GM18502 (cell line): Measurements from ENCODE around the gene CNBD2.
"Not testable (repeated sequence)": the region's sequence is repeated elsewhere in the genome, so short reads cannot be mapped to it uniquely, and the experiment has no call there.

Experiments used
- ATAC-seq: cut with Tn5 transposase; IDR thresholded peaks from one replicate; pipeline ENCODE4 v1.9.1; 2021; ENCODE audit warnings: mild to moderate bottlenecking; ENCODE audit not compliant: unreplicated experiment, poor library complexity

The CNBD2 gene

DNA sequence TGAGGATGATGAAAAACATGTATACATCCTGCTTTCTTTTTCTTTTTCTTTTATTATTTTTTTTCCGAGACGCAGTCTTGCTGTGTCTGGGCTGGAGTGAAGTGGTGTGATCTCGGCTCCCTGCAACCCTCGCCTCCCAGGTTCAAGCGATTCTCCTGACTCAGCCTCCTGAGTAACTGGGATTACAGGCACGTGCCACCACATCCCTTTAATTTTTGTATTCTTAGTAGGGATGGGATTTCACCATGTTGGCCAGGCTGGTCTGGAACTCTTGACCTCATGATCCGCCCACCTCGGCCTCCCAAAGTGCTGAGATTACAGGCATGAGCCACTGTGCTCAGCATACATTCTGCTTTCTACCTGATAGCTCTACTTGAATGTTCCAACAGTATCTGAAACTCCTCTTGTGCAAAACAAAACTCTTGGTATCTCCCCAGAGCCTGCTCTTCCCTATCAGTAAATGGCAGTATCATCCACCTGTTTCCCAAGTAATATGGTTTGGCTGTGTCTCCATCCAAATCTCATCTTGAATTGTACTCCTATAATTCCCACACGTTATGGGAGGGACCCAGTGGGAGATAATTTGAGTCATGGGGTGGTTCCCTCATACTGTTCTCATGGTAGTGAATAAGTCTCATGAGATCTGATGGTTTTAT is 85.6 kb downstream of the CNBD2 start:
- ATAC-seq: not testable (repeated sequence)

DNA sequence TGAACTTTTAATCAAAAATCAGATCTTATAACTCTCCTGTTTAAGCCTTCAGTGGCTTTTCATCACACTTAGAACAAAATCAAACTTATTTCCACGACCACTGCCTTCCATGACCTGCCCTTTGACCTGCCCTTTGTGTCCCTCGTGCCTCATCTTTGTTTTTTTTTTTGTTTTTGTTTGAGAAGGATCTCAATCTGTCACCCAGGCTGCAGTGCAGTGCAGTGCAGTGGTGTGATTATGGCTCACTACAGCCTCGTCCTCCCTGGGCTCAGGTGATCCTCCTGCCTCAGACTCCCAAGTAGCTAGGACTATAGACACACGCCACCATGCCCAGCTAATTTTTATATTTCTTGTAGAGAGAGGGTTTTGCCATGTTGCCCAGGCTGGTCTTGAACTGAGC is 86.8 kb downstream of the CNBD2 start:
- ATAC-seq: no peak

GRCh38 chr20:36060676-36061075 is 92.3 kb downstream of the CNBD2 start:
- ATAC-seq: no peak

- ATAC-seq: no peak
These were observed 93.4 kb downstream of the CNBD2 start for GRCh38 chr20:36061754-36062153.

DNA sequence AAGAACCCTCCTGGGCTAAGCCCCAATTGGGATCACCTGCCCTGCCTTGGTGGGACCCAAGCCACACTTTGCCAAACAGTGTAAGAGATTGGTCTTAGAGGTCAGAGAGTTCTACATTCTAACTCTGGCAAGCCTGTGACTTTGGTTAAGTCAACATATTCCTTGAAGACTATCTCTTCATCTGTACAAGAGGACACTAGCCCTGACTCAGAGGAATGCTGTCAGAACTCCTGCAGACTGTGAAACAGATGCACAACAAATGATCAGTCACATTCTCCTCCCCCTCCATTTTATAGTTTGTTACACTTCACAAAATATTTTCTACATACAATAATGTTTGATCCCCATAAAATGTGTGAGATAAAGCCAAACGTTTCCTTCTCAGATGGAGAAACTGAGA is 94.4 kb downstream of the CNBD2 start:
- ATAC-seq: no peak

- no peak for ATAC-seq
These were observed 95.7 kb downstream of the CNBD2 start for GRCh38 chr20:36063916-36064657.

- peak; percentile 94 for ATAC-seq
These were observed 96.5 kb downstream of the CNBD2 start for GRCh38 chr20:36064658-36065426.

DNA sequence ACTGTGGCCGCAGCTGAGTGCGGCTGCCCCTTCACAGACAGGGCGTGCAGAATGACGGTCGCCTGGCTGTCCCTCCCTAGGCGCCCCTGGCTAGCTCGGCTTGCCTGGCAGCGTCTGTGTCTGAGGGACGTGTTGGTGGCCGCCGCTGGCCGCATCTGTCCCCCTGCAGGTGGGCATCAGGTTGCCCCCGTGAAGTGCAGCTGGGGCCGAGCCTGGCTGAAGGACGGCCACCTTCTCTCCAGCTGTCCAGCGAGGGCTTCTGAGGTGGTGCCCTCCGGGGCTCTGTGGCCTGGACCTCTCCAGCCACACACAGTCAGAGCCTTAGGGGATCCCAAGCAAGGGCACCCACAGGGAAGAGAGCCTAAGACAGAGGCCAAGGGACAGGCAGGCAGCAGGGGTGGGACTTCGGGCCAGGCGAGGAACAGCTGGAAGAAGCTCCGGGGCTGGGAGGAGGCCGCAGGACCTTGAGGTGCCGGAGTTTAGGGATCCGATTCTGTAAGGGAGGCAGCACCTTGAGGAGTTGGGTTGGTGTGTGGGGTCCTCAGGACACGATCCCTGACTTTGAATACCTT is 97.1 kb downstream of the CNBD2 start:
- no peak for ATAC-seq

DNA sequence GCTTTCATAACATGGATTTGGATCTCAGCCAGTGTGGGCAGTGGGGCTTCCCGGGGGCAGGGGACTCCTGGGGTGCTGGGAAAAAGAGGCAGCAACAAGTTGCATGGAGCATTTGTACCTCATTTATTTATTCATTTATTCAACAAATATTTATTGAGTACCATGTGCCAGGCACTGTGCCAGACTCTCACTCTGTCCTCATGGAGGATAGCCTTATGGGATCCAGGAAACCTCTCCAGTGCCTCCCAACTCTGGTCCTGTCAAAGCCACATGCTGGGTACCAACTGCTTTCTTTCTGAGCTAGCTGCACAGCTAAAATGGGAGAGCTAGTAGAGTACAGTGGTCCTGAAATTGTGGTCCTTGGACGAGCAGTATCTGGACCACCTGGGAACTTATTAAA is 98.4 kb downstream of the CNBD2 start:
- no peak for ATAC-seq

- not testable (repeated sequence) for ATAC-seq
These were observed 100.1 kb downstream of the CNBD2 start for GRCh38 chr20:36068526-36068925.

DNA sequence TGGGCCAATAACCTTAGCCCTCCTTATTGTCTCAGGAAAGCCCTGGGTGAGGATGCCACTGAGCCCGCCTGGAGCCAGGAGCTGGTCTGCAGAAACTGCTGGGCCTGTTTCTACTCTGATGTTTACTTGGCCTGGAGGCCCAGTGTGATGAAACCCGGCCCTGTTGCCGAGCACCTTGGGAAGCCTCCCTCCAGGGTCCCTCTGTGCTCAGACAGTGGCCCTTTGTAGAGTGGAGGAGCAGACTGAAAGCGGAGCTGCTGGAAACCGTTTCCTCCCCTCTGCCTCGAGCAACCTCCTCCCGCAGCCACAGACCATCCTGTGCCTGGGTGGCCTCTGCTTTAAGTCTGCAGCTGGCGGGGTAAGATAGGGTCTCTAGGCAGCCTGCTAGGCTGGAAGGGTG is 102.1 kb downstream of the CNBD2 start:
- ATAC-seq: no peak

- ATAC-seq: no peak
These were observed 103.5 kb downstream of the CNBD2 start for GRCh38 chr20:36071848-36072247.

GRCh38 chr20:36074983-36075382 is 106.6 kb downstream of the CNBD2 start:
- no peak for ATAC-seq

- not testable (repeated sequence) for ATAC-seq
These were observed 109.4 kb downstream of the CNBD2 start for GRCh38 chr20:36077762-36078161.

DNA sequence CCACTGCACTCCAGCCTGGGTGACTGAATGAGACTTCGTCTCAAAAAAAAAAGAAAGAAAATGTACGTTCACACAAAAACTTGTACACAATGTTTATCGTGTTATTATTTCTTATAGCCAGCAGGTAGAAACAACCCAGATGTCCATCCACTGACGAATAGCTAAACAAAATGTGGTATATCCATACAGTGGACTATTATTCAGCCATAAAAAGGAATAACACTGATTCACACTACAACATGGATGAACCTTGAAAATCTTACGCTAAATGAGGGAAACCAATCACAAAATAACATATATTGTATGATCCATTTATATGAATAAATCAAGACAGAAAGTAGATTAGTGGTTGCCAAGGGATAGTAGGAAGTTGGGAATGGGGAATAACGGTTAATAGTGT is 111.1 kb downstream of the CNBD2 start:
- no peak for ATAC-seq

- not testable (repeated sequence) for ATAC-seq
These were observed 111.6 kb downstream of the CNBD2 start for GRCh38 chr20:36079984-36080383.
